HG03103 (cell line): ENCODE measurements around the gene EFCAB6.

Source experiments
- ATAC-seq: cut with Tn5 transposase; IDR thresholded peaks from one replicate; pipeline ENCODE4 v1.9.1; 2021; ENCODE audit warnings: low read depth; ENCODE audit not compliant: unreplicated experiment

Gene EFCAB6

DNA sequence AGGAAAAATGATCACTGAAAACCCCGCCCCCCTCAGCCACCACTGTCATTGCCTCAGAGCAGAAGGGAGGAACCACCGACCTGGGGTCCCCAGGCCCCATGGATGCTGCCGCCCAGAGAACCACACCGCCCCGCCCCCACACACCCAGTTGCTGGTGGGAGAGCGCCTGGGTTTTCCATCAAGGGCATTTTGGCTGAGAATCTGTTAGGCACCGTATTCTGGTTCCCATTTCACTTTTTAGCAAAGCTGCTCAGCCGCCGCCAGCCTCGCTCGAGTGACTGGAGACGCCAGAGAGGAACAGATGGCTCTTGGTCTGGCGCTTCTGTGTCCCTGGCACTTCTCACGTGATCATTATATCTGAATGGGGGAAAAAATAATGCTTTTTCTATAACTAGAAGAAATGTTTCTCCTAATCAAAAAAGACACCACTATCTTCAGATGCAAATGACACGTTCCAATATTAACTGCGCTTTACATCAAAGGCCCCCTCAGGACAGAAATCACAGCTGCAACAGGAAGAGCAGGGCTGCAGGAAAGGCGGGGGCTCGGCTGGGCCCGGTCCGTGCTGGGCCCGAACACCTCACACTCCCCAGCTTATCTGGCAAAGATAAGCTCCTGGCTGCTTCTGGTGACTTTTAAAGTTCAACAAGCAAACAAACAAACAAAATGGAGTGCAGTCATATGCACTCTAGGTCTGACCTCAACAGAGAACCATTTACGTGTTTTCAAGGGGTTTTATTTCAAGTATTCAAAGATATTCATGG is 250.5 kb downstream of the EFCAB6 start:
- ATAC-seq: no peak

DNA sequence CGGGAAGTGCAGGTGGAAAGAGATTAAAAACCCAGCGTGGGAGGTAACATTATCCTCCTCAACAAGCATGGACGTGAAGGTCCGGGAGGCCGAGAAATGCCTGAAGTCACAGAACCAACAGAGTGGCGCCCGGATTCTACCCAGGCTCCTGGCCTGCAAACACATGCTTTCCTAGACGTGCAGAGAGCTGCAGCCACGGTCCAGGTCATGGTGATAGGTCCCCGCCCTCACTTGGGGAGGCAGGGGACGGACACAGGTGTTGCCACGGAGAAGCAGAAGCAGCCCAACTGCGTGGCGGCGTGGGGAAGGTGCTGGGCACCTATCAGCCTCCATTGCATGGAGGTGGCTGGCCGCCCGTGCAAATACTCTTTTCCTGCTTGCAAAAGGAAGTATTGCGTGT is 251.5 kb downstream of the EFCAB6 start:
- no peak for ATAC-seq

DNA sequence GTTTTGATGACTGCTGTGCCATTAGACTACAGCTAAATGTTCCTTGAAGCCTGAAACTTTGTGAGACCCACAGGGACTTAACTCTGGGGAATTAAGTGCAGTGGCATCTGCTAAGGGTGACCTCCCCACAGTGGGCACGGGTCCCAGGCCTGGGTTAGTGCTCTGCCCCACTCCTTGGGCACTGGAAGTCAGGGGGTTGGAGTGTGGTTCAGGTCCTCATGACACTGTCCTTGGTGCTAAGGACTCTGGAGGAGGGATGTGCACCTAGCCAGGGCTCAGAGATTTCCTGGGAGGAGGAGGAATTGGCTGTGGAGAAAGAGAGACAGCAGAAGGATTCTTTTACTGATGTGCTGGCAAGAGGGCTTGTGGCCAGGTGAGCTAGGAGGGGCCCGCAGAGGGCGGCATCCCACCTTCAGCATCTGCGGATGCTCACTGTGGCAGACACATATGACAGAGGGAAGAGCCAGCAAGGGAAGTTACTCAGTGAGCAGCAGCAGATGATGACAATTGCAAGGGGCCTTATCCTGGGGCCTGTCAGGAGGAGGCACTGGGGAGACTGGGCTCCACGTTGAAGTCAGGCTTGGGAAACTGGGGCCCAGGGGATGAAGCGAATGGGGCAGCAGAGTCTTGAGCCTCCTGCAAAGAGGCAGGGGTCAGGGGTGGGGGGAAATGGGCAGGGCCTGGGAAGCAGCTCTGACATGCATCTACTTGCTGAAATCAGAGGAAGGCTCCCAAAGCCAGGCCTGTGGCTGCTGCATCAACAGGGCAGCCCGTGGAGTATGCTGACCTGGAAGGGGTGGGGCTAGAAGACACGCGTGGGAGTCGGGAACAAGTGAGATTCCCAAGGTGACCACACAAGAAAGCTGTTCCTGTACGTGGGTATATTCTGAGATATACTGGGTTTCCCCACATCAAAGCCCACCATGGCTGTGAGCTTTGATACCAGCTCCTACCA is 256.3 kb downstream of the EFCAB6 start:
- no peak for ATAC-seq

DNA sequence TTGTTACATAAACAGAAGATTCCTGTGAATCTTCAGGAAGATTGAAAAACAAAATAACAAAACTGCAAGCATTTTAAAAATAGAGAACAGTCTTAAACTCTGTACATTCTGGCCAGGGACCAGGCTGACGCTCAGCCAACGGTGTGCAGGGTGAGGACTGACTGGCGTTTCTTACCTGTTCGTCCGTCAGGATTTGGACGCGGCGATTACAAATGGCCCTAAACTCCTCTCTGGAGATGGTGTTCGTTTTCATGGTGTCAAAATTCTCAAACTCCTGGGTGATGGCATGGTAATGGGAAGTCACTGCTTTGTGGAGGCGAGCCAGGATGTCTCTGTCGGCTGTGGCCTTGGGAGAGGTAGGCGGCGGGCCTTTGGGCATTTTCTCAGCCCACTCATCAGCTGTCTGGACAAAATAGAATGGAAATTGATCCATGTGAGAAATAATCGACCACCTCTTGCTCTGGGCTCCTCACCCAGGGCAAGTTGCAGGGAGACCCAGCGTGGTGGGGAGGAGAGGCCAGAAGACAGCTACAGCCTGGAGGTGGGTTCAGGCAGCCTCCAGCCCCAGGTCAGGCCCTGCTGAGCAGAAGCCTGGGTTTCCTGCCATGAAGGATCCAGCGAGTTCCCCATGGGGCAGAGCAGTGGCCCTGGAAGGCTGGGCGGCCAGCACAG is 257.3 kb downstream of the EFCAB6 start:
- ATAC-seq: no peak

DNA sequence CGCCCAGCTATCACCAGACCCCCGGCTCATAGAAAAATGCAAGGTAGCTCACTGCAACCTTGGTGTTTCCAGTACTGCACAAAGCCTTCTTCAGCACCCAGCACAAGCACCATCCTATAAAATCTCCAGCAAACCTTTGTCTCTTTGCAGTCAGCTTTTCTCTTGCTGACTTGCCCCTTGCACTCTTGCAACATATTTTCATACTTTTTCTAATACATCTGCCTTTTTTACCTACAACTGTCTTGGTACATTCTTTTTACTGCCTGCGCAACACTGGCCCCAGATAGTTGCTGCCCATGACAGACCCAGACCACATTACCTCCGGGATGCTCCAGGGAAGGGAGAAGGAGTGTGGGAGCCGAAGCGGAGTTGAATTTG is 257.9 kb downstream of the EFCAB6 start:
- ATAC-seq: no peak

DNA sequence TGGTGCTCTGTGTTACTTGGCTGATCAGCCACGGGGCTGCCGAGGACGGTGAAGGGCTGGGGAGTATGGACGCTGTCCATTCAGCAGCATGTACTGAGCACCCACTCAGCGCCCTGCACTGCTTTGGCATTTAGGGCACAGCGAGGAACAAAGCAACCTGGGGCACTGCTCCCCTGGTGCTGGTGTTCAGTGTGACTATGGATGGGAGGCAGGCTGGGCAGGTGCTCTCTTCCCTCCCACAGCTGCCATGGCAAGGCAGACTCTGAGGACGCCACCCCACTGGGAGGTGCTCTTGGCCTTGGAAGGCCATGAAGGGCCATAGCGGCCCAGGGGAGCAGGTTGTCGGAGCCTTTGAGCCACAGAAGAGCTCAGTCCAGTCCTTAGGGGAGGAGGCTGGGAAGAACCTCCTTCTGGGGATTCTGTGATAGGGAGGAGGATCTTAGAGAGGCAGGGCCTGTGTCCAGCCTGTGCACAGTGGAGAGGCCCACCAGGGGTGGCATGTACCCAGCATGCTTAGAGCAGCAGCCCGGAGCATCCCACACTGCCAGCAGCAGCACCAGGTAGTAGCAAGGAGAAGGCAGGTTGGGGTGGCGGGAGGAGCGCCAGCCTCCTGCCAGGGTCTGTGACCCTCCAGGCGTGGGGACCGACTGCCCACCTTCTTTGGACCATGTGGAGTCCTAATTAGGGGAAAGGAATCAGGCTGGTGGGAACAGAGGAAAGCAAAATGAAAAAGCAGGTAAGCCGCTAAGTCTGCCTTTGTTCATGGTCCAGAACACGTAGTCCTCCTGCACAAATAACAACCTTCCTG is 258.4 kb downstream of the EFCAB6 start:
- no peak for ATAC-seq

DNA sequence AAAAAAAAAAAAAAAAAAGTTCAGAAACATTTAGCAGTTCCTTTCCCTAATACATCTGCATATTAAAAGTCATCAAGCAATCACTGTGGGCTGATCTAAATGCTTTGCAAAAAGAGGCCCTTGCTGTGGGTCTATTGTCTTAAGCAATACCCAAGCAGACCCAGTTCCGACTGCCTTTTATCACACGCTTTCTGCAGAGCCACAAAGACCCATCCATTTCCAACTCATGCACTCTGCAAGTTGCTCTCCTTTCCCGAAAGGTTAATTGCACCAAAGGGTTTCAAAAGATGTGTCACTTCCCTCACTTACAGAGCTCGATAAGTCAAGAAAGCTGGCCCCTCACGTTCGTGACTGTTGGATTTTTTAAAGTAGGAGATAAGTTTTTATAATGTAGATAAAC is 261.4 kb downstream of the EFCAB6 start:
- no peak for ATAC-seq

DNA sequence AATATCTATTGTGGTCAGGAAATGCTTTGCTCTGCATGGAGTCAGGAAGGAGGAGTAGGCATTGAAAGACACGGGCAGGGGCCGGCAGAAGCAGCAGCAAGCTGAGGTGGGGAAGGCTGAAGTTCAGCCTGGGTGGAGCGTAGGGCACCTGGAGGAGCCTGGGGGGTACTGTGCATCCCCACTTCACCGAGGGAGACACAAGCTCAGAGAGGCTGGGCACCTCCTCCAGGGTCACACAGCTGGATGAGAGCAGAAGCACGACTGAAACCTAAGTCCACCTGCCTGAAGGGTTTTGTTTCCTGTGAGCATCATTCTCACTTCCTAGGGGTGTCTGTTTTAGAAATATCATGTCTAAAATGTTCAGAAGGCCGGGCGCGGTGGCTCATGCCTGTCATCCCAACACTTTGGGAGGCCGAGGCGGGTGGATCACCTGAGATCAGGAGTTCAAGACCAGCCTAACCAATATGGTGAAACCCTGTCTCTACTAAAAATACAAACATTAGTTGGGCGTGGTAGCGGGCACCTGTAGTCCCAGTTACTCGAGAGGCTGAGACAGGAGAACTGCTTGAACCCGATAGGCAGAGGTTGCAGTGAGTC is 262.0 kb downstream of the EFCAB6 start:
- ATAC-seq: no peak

DNA sequence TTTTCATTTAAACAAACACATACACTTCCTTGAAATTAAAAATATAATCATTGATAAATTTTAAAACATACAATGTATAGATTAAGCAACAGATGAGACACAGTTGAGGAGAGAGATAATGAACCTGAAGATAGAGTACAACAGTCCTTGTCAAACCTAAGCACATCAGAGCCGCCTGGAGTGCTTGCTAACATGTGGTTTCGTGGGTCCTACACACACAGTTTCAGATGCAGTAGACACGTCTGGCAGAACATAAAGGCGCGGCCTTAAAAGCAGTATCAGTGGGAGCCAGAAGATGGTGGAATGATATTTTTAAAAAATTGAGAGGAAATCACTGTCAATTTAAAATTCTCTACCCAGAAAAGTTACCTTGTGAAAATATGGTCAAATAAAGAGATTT is 265.9 kb downstream of the EFCAB6 start:
- no peak for ATAC-seq

DNA sequence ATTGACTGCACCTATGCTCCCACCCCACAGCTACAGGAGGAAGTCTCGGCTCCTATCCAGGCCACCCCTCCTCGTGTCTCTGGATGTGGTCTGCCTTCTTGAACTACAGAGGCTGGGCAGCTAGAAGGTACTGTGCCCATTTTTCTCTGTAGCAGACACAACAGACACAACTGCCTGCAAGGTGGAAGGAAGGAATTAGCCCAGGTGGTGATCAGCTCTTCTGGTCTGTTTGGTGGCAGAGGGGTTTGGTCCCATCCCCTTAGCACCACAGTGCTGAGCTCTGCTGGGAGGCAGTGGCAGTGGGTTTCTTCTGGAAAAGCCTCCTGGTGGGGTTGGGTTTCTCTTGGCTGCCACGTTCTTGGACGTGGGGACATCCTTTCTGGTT is 267.8 kb downstream of the EFCAB6 start:
- no peak for ATAC-seq

DNA sequence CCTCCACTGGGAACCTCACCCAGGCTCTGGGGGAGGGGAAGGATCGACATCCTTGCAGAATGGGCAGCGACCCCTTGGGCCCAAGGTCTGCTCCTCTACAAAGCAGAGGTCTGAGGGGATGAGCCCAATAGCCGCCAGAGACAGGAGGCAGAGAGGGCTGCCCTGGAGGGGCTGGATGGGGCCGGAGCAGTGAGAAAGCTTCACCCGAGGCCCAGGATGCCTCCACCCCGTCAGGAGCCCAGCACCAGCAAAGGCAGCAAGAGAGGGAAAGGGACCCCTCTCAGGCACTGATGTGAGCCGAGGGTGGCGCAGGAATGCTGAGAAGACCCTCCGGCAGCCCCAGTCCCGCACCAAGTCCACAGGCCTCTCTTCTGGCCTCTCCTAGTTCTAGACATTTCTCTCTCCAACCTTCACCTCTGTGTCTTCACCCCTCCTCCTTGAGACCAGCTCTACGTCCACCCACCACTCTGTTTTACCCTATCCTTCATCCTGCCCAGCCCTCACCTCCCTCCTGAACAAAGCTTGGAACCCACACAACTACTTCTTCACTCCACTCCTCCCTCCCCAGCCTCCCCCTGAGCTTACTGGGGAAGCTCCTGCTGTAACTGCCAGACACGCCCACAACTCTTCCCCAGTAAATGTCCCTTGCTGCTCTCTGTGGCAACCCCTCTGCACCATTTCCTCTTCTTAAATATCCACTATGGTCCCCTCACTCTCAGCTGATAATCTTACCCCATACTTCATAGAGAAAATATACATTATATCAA is 268.4 kb downstream of the EFCAB6 start:
- no peak for ATAC-seq

DNA sequence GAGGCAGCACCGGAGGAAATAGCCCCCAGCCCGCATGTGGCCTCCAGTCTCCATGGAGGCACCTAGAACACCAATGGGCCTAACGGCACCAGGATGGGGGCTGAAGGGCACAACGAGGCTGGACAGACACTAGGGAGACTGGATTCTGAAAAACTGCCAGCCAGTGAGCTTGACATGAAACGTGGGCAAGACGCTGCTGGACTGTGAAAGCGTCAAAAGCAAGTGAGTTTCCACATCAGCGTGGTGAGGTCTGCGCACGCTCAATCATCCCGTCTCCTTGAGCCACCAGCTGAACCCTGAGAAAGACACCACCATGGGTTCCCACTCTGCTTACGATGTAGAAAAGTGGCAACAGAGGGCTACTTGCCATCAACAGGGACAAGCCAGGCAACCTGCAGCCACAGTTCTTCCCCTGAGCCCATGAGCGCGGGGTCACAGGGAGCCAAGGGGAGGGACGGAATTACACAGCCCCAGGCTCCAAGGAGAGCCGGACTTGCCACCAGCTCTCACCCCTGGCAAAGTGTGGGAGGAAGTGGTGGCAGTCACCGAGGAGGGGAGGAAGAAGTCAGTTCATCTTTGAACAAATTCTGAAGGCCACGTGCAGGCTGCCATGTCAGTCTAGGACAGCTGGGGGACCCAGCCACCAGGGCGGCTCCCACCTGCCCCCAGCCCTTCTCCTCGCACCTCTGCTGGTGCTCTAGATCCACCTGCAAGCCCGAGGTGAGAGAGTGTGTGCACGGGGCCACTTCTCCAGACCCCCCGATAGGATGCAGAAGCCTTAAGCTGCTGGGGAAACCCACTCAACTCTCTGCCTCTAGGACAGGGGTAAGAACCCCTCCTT is 269.2 kb downstream of the EFCAB6 start:
- ATAC-seq: no peak

DNA sequence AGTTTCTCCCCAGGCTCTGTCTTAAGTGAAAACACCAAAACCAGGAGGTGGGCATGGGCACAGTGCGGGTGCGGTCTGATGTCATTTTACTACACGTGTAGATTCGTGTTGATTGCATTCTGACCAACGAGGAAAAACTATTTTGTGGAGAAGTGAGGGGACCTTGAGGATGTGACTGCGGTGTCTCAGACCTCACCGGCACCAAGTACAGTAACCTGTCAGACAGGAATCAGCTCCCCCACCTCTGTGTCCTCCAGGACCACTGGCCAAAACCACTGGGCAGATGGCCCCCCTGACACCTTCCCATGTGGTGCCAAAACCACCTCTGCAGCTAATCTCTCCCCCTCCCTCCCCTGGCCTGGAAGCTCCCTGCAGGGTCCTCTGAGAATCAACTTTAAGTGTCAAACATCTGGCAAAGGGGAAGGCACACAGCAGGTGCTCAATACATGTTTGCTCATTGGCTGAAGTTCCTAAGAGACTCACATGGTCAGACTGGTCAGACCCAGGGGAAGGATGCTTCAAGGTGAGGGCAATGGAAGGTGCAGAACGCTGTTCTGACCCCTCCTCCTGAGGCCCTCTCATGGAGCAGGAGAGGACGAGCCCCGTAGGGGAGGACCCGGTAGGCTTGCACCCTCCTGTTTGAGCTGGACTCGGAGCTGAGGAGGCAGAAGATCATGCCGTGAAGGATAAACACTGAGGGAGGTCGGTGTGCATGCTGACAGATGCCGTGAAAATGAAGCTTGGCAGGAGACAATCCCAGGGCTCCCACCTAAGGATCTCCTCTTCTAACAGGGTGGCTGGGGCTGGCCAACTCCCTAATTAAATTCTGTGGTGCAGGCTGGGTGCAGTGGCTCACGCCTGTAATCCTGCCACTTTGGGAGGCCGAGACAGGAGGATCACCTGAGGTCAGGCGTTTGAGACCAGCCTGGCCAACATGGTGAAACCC is 270.4 kb downstream of the EFCAB6 start:
- ATAC-seq: no peak

DNA sequence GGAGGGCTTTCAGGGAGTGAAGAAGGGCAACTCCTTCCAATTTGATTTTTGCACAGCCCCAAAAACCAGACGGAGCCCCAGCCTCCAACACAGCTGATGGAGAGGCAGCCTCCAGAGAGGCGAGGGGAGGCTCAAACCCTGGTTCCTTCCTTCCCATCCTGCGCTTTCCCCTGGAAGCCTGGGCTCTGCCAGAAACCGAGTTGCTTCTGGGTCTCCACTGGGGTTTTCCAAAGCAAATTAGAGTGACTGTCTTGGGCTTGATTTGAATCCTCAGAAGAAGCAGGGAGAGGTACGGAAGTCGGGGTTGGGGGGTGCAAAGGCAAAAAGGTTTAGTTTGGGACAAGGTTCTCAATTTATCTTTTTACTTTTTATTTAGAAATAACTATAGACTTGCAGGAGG is 271.1 kb downstream of the EFCAB6 start:
- ATAC-seq: no peak

DNA sequence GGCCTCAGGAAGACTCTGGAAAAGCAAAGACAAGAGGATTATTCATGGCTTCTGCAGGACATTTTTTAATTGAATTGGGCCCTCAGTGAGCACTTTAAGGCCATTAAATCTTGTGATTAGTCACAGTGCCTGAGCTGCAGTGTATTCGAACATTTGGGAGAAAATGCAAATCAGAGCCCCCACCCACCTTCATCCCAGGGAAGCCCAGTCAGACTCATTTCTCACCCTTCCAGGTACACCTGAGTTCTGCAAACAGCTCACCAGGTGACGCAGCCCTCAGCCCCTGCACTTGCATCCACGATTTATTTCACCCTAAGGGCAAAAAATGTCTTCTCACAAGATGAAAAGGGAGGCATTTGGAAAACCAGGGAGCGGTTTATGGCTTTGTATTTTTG is 271.6 kb downstream of the EFCAB6 start:
- no peak for ATAC-seq

DNA sequence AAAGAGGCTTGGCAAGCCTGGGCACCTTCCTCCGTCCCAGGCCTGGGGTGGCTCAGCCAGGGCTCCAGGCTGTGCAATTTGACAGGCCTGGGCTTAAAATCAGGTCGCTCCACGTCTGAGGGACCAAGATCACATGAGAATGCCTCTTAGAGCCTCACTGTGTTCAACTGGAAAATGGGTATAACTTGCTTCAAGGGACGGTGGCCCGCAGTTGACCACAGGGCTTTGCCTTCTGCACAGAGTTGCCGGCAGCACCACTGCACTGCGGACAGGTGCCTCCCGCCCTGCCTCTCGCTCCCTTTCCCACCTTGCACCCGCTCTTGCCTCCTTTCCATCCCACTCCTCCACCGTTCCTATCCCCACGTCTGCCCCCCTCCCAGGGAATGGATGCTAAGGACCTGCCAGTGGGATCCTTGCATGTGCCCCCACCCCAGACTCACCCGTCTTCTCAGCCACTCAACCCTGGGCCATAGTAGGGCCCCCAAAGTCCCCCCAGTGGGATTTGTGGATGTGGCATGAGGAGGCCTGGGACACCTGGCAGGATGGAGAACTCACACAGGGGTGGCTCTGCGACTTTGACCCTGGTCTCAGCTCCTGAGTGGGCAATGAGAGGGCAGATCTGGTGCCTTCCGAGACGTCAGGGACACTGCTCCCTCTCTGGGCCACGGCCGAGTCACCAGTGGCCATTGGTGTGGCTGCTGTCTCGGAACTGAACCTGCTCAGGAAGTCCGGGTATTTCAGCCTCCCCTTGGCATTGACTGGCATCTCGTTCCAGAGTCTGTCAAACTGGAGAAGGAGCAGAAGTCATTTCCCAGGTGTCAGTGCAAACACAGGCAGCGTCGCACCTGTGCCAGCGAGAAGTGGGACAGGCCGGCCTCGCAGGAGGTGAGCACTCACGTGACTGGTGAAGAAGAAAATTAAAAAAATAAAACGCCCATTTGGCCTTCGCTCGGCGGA is 272.3 kb downstream of the EFCAB6 start:
- ATAC-seq: no peak
